Measurements from ENCODE around the gene GABBR1. TPM values are rescaled to one million over a fixed set of nuclear protein-coding genes. Genes with fewer than 3 reads are reported as not detected.

GABBR1 gene
- total RNA-seq, 1 donor from 2014 or later, result 120 TPM

DNA sequence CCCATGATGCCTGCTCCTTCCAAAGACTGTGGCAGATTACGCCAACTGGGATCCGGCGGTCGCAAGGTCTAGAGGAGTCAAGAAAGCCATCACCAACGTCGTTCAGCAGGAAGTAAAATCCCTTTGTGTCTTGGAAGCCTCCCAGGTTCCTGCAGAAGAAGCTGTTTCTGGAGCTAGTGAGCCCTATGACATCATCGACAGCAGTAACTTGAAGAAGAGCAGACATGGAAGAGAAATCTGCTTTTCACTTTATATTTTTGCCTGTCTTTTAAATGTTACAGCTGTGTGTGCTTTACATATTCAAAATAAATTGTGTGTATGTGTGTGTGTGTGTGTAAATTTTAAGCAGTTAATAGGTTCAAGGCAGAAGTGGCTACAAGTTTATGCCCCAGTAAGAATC, 55.4 kb downstream of the GABBR1 start:
- DNase-seq (ENCODE audit: low spot score, unreplicated experiment), result no peak
- H3K9me3 Mint-ChIP-seq (ENCODE audit: low read depth), result no peaks in the 10 kb centered on the region
- H3K4me3 Mint-ChIP-seq (ENCODE audit: low read depth), result no peak overlapping the region
- H3K27ac Mint-ChIP-seq, result no peak overlapping the region
- peaks cover 21% of the 10 kb centered on the region for H3K27me3 Mint-ChIP-seq
- H3K36me3 Mint-ChIP-seq (ENCODE audit: insufficient read depth), result no peaks in the 10 kb centered on the region
- peaks cover 2% of the 10 kb centered on the region for H3K4me1 Mint-ChIP-seq (ENCODE audit: low read depth)
- TF ChIP-seq, protein P1, sequence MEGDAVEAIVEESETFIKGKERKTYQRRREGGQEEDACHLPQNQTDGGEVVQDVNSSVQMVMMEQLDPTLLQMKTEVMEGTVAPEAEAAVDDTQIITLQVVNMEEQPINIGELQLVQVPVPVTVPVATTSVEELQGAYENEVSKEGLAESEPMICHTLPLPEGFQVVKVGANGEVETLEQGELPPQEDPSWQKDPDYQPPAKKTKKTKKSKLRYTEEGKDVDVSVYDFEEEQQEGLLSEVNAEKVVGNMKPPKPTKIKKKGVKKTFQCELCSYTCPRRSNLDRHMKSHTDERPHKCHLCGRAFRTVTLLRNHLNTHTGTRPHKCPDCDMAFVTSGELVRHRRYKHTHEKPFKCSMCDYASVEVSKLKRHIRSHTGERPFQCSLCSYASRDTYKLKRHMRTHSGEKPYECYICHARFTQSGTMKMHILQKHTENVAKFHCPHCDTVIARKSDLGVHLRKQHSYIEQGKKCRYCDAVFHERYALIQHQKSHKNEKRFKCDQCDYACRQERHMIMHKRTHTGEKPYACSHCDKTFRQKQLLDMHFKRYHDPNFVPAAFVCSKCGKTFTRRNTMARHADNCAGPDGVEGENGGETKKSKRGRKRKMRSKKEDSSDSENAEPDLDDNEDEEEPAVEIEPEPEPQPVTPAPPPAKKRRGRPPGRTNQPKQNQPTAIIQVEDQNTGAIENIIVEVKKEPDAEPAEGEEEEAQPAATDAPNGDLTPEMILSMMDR (IDR thresholded peaks at IDR 0.05; ENCODE audit: unreplicated experiment), result no peak

DNA sequence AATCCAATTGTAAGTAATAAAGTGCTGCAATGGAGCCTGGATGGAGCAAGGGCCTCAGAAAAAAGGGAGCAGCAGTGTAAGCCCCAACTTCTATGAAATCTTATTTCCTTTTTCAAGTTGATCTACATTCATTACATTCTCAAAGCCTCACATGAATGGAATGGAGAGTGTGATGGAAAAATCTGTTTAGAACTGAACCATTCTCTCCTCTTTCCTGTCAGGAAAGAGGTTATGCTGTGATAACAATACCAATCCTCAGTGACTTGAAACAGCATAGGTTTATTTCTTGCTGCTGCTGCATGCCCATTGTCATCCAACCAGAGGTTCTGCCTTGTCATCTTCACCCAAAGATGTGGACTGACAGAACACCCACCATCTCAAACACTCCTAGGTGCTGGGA, 56.9 kb downstream of the GABBR1 start:
- Mint-ChIP-seq H3K4me3 (ENCODE audit: low read depth) (no peak overlapping the region), H3K27me3 (peaks cover 31% of the 10 kb centered on the region)

DNA sequence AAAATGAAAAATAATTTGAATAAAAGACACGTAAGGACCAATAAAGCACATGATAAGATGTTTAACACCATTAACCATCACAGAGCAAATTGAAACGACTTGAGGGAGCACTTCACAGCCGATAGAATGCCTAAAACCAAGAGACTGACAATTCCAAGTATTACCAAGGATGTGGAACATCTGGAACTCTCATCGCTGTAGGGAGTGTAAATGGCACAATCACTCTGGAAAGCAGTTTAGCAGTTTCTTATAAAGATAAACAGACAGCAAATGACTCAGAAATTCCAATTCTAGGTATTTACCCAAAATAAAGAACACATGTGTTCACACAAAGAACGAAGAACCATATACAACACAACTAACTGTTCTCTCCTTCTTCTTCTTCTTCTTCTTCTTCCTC, 65.0 kb downstream of the GABBR1 start:
- H3K36me3 Mint-ChIP-seq (ENCODE audit: insufficient read depth), result no peaks in the 10 kb centered on the region
- H3K27ac Mint-ChIP-seq, result no peak overlapping the region
- peaks cover 37% of the 10 kb centered on the region for H3K27me3 Mint-ChIP-seq
- H3K4me1 Mint-ChIP-seq (ENCODE audit: low read depth), result no peaks in the 10 kb centered on the region
- no peaks in the 10 kb centered on the region for H3K9me3 Mint-ChIP-seq (ENCODE audit: low read depth)
- H3K4me3 Mint-ChIP-seq (ENCODE audit: low read depth), result no peak overlapping the region
- DNase-seq (ENCODE audit: low spot score, unreplicated experiment), result no peak
- TF ChIP-seq, protein P1 (IDR thresholded peaks at IDR 0.05; ENCODE audit: unreplicated experiment), result no peak

More for the DNA sequence above, 56.9 kb downstream of the GABBR1 start:
- TF ChIP-seq, protein P1 (IDR thresholded peaks at IDR 0.05; ENCODE audit: unreplicated experiment), result no peak
- Mint-ChIP-seq H3K4me1 (ENCODE audit: low read depth) (peaks cover 2% of the 10 kb centered on the region), H3K27ac (no peak overlapping the region), H3K9me3 (ENCODE audit: low read depth) (no peaks in the 10 kb centered on the region), H3K36me3 (ENCODE audit: insufficient read depth) (no peaks in the 10 kb centered on the region)
- no peak for DNase-seq (ENCODE audit: low spot score, unreplicated experiment)

DNA sequence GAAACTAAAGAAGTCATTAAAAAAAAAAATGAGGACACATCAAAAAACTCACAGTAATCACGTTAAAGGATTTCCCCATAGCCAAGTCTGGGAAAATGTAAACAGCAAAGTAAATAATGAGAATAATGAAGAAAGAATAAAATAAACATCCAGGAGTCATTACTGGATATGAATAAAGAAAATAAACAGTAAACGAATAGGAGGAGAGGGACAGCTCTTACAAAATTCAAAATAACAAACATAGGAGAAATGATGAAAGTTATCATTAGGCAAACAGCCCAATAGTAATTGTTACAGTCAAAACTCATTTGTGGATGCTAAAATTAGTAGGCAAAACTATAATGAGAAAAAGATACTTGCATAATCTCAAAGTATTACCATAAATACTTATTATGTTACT, 65.4 kb downstream of the GABBR1 start:
- Mint-ChIP-seq H3K27ac (no peak overlapping the region), H3K4me1 (ENCODE audit: low read depth) (no peaks in the 10 kb centered on the region), H3K27me3 (peaks cover 37% of the 10 kb centered on the region)

DNA sequence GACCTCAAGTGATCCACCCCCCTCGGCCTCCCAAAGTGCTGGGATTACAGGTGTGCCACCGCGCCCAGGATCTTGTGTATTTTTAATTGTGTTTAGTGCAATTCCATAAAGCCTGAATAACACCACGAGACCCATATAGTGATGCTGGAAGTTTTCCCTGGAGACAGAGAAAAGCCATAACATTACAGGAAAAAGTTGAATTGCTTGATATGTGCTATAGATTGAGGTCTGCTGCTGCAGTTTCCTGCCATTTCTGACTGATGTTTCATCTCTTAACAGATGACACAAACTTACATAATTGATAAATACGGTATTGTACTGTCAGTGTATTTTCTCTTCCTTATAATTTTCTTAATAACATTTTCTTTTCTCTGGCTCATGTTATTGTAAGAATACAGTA, 66.1 kb downstream of the GABBR1 start:
- Mint-ChIP-seq H3K4me3 (ENCODE audit: low read depth) (no peak overlapping the region), H3K27ac (no peak overlapping the region), H3K36me3 (ENCODE audit: insufficient read depth) (no peaks in the 10 kb centered on the region), H3K27me3 (peaks cover 32% of the 10 kb centered on the region), H3K4me1 (ENCODE audit: low read depth) (no peaks in the 10 kb centered on the region), H3K9me3 (ENCODE audit: low read depth) (no peaks in the 10 kb centered on the region)
- TF ChIP-seq, protein P1 (IDR thresholded peaks at IDR 0.05; ENCODE audit: unreplicated experiment), result no peak
- DNase-seq (ENCODE audit: low spot score, unreplicated experiment), result no peak

More for the DNA sequence above, 65.4 kb downstream of the GABBR1 start:
- no peaks in the 10 kb centered on the region for H3K9me3 Mint-ChIP-seq (ENCODE audit: low read depth)
- no peak overlapping the region for H3K4me3 Mint-ChIP-seq (ENCODE audit: low read depth)
- TF ChIP-seq, protein P1 (IDR thresholded peaks at IDR 0.05; ENCODE audit: unreplicated experiment), result no peak
- H3K36me3 Mint-ChIP-seq (ENCODE audit: insufficient read depth), result no peaks in the 10 kb centered on the region
- no peak for DNase-seq (ENCODE audit: low spot score, unreplicated experiment)
